ENCODE measurements around the gene ELOVL6. TPM values are rescaled to one million over a fixed set of nuclear protein-coding genes. Genes with fewer than 3 reads are reported as not detected.

Gene ELOVL6
- total RNA-seq, 4 donors from 2014 or later, result 15.9 to 32.2 (median 20.4) TPM

DNA sequence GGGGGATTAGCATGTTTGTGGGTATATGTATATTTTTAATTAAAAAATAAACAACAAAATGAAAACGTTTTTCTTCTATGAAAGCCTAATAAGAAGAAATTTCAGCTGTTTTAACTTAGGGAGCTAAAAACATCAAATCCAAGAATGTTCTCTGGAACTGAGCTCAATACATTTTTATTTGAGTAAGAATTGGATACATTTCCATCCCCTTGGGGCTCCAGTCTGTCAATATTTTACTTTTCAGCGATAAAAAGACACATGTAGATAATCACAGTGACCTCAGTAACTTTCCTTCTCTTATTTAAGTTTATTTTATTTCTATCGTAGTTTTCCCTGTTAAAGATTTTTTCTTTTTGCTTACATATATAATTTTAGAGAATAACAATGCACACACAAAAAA, 59.3 kb downstream of the ELOVL6 start:
- DNase-seq (ENCODE audit: low spot score in 2 of 2), result no peak
- H3K4me3 ChIP-seq (ENCODE audit: low read depth, poor library complexity, severe bottlenecking), result no peak overlapping the region
- intact Hi-C loops (cut with DNase I; ENCODE audit: low total_unique reads), result no loop called here
- WGBS, 2 donors, result 34 to 44% methylated on average over 3 of the region's 3 CpGs
- TF ChIP-seq, protein P1, sequence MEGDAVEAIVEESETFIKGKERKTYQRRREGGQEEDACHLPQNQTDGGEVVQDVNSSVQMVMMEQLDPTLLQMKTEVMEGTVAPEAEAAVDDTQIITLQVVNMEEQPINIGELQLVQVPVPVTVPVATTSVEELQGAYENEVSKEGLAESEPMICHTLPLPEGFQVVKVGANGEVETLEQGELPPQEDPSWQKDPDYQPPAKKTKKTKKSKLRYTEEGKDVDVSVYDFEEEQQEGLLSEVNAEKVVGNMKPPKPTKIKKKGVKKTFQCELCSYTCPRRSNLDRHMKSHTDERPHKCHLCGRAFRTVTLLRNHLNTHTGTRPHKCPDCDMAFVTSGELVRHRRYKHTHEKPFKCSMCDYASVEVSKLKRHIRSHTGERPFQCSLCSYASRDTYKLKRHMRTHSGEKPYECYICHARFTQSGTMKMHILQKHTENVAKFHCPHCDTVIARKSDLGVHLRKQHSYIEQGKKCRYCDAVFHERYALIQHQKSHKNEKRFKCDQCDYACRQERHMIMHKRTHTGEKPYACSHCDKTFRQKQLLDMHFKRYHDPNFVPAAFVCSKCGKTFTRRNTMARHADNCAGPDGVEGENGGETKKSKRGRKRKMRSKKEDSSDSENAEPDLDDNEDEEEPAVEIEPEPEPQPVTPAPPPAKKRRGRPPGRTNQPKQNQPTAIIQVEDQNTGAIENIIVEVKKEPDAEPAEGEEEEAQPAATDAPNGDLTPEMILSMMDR (IDR thresholded peaks at IDR 0.05), result no peak
- no peak for TF ChIP-seq POLR2A (IDR thresholded peaks at IDR 0.05)

DNA sequence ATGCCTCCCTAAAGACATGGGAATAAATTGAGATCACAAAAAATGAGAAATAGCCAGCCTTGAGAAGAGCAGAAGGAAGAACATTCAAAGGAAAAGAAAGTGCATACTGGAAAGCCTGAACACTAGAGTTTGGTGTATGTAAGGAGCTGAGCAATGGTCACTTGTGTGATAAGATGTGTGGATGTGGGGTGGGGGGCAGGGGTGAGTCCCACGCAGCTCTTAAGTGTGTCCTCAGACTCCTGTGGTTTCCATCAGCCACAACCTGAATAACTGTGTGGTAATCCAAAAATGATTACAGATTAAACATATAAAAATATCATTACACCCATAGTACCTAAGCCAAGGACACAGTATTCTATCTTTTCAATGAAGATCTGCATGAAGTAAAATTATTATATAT, 59.9 kb downstream of the ELOVL6 start:
- TF ChIP-seq, protein P1 (IDR thresholded peaks at IDR 0.05), result no peak
- no peak for TF ChIP-seq POLR2A (IDR thresholded peaks at IDR 0.05)
- DNase-seq (ENCODE audit: low spot score in 2 of 2), result no peak
- intact Hi-C loops (cut with DNase I; ENCODE audit: low total_unique reads), result no loop called here
- 65 to 70% methylated on average over 1 of the region's 1 CpG for WGBS, 2 donors
- H3K4me3 ChIP-seq (ENCODE audit: low read depth, poor library complexity, severe bottlenecking), result no peak overlapping the region

DNA sequence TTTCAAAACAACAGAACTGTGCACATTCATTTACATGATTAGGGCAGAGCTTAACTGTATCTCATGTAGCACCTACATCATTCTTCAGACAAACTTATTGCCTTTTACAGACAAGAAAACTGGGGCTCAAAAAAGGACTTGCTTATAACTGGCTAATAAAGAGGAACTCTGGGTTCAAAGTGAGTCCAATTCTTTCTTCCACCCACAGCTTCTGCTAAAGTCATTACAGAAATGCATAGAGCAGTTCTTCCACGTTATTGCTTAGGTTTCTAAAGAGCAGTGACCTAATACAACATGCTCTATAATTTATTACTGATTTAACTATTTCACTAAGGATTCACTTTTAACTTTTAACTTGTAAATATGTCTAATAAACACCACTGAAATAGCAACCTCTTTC, 60.6 kb downstream of the ELOVL6 start:
- intact Hi-C loops (cut with DNase I; ENCODE audit: low total_unique reads), result no loop called here
- DNase-seq (ENCODE audit: low spot score in 2 of 2), result no peak
- H3K4me3 ChIP-seq (ENCODE audit: low read depth, poor library complexity, severe bottlenecking), result no peak overlapping the region
- WGBS, 2 donors, result 33 to 43% methylated on average over 1 of the region's 1 CpG
- TF ChIP-seq POLR2A (IDR thresholded peaks at IDR 0.05), result no peak
- TF ChIP-seq, protein P1 (IDR thresholded peaks at IDR 0.05), result no peak

DNA sequence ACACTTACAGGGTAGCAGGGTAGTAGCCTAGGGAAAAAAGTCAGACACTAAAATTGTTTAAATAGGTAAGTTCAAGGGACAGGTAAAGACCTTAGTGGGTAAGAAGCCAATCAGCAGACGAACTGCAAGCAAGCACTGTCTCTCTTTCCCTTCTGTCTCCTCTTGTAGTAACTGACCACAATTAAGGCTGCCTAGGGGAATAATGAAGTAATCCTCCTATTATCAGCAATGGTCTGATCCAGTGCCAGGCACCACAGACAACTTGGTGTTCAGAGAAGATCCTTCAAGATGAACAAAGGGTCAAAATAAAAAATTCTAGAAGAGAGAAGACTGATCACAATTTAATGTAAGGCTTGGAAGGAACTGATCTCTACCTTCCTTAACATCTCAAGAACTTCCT, 62.9 kb downstream of the ELOVL6 start:
- DNase-seq (ENCODE audit: low spot score in 2 of 2), result no peak
- intact Hi-C loops (cut with DNase I; ENCODE audit: low total_unique reads), result no loop called here
- 67 to 75% methylated on average over 1 of the region's 1 CpG for WGBS, 2 donors
- H3K4me3 ChIP-seq (ENCODE audit: low read depth, poor library complexity, severe bottlenecking), result no peak overlapping the region
- no peak for TF ChIP-seq POLR2A (IDR thresholded peaks at IDR 0.05)
- TF ChIP-seq, protein P1 (IDR thresholded peaks at IDR 0.05), result no peak

- WGBS, 2 donors, result 89 to 94% methylated on average over 2 of the region's 2 CpGs
- no peak for DNase-seq (ENCODE audit: low spot score in 2 of 2)
- H3K4me3 ChIP-seq (ENCODE audit: low read depth, poor library complexity, severe bottlenecking), result no peak overlapping the region
- intact Hi-C loops (cut with DNase I; ENCODE audit: low total_unique reads), result no loop called here
- TF ChIP-seq, protein P1 (IDR thresholded peaks at IDR 0.05), result no peak
- no peak for TF ChIP-seq POLR2A (IDR thresholded peaks at IDR 0.05)
Measured at GRCh38 chr4:110135076-110135475, 63.3 kb downstream of the ELOVL6 start.

DNA sequence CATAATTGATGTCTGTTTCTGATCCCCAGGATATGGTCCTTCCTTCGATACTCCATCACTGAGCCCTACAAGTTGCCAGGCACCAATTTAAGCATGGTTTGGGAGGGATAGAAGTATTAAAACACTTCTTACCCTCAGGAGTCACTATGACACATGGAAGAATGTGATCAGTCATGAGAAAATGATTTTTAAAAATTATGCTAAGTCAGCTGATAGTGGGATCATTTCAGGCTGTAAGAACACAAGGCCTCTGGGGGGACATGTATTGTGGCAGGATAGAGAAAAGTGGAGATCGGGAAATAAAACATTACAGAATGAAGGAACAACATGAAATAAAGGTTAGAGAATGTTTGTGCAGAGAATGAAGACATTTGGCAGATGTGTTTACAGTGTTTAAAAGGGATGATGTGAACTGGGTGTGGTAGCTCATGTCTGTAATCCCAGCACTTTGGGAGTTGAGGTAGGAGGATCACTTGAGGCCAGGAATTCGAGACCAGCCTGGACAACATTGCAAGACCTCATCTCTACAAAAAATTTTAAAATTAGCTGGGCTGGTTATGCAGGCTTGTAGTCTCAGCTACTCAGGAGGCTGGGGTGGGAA, 64.0 kb downstream of the ELOVL6 start:
- intact Hi-C loops (cut with DNase I; ENCODE audit: low total_unique reads), result no loop called here
- no peak for DNase-seq (ENCODE audit: low spot score in 2 of 2)
- no peak overlapping the region for H3K4me3 ChIP-seq (ENCODE audit: low read depth, poor library complexity, severe bottlenecking)
- TF ChIP-seq POLR2A (IDR thresholded peaks at IDR 0.05), result no peak
- TF ChIP-seq, protein P1 (IDR thresholded peaks at IDR 0.05), result no peak
- WGBS, 2 donors, result 76 to 80% methylated on average over 3 of the region's 3 CpGs
